ENCODE data around the gene ZNF681.

ZNF681 gene

DNA sequence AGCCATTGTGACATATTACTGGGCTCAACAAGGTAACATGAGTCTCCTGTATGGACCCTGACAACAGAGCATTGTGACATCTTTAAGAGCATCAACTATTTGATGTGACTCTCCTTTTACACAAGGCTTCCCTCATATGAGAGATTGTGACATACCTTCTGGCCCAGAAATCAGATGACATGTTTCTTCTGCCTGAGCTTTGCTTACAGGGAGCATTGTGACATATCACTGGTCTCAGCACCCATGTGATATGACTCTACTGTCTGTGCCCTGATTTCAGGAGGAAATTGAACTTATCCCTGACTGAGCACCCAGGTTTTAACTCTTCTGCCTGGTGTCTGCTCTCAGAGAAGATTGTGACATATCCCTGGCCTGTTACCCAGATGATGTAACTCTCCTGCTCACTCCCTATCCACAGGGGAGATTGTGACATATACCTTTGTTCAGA, 15.9 kb upstream of the ZNF681 start:
- TF ChIP-seq, protein P1, sequence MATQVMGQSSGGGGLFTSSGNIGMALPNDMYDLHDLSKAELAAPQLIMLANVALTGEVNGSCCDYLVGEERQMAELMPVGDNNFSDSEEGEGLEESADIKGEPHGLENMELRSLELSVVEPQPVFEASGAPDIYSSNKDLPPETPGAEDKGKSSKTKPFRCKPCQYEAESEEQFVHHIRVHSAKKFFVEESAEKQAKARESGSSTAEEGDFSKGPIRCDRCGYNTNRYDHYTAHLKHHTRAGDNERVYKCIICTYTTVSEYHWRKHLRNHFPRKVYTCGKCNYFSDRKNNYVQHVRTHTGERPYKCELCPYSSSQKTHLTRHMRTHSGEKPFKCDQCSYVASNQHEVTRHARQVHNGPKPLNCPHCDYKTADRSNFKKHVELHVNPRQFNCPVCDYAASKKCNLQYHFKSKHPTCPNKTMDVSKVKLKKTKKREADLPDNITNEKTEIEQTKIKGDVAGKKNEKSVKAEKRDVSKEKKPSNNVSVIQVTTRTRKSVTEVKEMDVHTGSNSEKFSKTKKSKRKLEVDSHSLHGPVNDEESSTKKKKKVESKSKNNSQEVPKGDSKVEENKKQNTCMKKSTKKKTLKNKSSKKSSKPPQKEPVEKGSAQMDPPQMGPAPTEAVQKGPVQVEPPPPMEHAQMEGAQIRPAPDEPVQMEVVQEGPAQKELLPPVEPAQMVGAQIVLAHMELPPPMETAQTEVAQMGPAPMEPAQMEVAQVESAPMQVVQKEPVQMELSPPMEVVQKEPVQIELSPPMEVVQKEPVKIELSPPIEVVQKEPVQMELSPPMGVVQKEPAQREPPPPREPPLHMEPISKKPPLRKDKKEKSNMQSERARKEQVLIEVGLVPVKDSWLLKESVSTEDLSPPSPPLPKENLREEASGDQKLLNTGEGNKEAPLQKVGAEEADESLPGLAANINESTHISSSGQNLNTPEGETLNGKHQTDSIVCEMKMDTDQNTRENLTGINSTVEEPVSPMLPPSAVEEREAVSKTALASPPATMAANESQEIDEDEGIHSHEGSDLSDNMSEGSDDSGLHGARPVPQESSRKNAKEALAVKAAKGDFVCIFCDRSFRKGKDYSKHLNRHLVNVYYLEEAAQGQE (IDR thresholded peaks at IDR 0.05; ENCODE audit: low read depth), result no peak
- TF ChIP-seq TCF12 (IDR thresholded peaks at IDR 0.05; ENCODE audit: low read depth) (no peak), NFIC (IDR thresholded peaks at IDR 0.05) (no peak), RAD21 (IDR thresholded peaks at IDR 0.05; ENCODE audit: low read depth) (no peak), YY1 (IDR thresholded peaks at IDR 0.05; ENCODE audit: low read depth) (no peak), TAF1 (IDR thresholded peaks at IDR 0.05; ENCODE audit: low read depth) (no peak), EP300 (IDR thresholded peaks at IDR 0.05; ENCODE audit: borderline replicate concordance) (no peak), EGR1 (IDR thresholded peaks at IDR 0.05) (no peak), CREB1 (IDR thresholded peaks at IDR 0.05; ENCODE audit: low read depth) (no peak), TEAD4 (IDR thresholded peaks at IDR 0.05) (no peak), USF1 (IDR thresholded peaks at IDR 0.05) (no peak), CEBPB (IDR thresholded peaks at IDR 0.05) (no peak)

DNA sequence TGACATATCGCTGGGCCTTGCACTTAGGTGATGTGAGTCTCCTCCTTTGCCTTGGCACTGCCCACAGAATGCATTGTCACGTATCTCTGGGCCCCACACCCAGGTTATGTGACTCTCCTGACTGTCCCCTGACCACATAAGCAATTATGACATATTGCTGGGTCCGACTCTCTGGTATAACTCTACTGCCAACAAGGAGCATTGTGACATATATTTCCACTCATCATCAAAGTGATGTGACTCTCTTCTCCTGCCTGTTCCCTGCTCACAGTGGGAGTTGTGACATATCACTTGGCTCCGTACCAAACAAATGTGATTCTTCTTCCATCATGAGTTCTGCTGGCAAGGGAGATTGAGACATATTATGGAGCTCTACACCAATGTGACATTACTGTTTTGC, 15.4 kb upstream of the ZNF681 start:
- TF ChIP-seq ZBTB7A (IDR thresholded peaks at IDR 0.05; ENCODE audit: low read depth) (no peak), TCF12 (IDR thresholded peaks at IDR 0.05; ENCODE audit: low read depth) (no peak), RAD21 (IDR thresholded peaks at IDR 0.05; ENCODE audit: low read depth) (no peak), TEAD4 (IDR thresholded peaks at IDR 0.05) (no peak), TAF1 (IDR thresholded peaks at IDR 0.05; ENCODE audit: low read depth) (no peak), MAX (IDR thresholded peaks at IDR 0.05) (no peak), NFIC (IDR thresholded peaks at IDR 0.05) (no peak), CEBPB (IDR thresholded peaks at IDR 0.05) (no peak), USF1 (IDR thresholded peaks at IDR 0.05) (no peak), YY1 (IDR thresholded peaks at IDR 0.05; ENCODE audit: low read depth) (no peak), EP300 (IDR thresholded peaks at IDR 0.05; ENCODE audit: borderline replicate concordance) (no peak)
- TF ChIP-seq, protein P1 (IDR thresholded peaks at IDR 0.05; ENCODE audit: low read depth), result no peak

DNA sequence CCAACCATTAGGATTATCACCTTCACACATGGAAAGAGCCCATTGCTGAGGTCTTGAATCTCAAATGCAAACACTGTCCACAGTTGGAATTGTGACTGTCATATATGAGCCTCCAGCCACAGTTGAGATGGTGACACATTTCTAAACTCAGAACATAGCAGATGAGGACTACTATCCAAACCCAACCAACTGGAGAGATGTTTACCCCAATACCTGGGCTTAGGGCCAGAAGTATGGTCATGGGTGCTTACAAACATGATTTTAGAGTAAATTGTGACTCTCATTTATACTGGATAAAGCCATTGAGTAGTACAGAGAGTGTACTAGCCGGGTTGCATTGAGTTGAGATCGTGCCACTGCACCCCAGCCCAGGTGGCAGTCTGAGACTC, 14.0 kb upstream of the ZNF681 start:
- TF ChIP-seq MAX (IDR thresholded peaks at IDR 0.05) (no peak), CREB1 (IDR thresholded peaks at IDR 0.05; ENCODE audit: low read depth) (no peak), NFIC (IDR thresholded peaks at IDR 0.05) (no peak), YY1 (IDR thresholded peaks at IDR 0.05; ENCODE audit: low read depth) (no peak), EGR1 (IDR thresholded peaks at IDR 0.05) (no peak), FOXM1 (IDR thresholded peaks at IDR 0.05; ENCODE audit: borderline replicate concordance, low read depth) (no peak)

- TF ChIP-seq EGR1 (IDR thresholded peaks at IDR 0.05), result no peak
- no peak for TF ChIP-seq CEBPB (IDR thresholded peaks at IDR 0.05)
- no peak for TF ChIP-seq MAX (IDR thresholded peaks at IDR 0.05)
- TF ChIP-seq TEAD4 (IDR thresholded peaks at IDR 0.05), result no peak
- TF ChIP-seq, protein P1 (IDR thresholded peaks at IDR 0.05; ENCODE audit: low read depth), result no peak
- no peak for TF ChIP-seq USF1 (IDR thresholded peaks at IDR 0.05)
- TF ChIP-seq NFIC (IDR thresholded peaks at IDR 0.05), result no peak
- no peak for TF ChIP-seq EP300 (IDR thresholded peaks at IDR 0.05; ENCODE audit: borderline replicate concordance)
- TF ChIP-seq ZBTB7A (IDR thresholded peaks at IDR 0.05; ENCODE audit: low read depth), result no peak
- TF ChIP-seq RAD21 (IDR thresholded peaks at IDR 0.05; ENCODE audit: low read depth), result no peak
- TF ChIP-seq TAF1 (IDR thresholded peaks at IDR 0.05; ENCODE audit: low read depth), result no peak
- TF ChIP-seq TCF12 (IDR thresholded peaks at IDR 0.05; ENCODE audit: low read depth), result no peak
- TF ChIP-seq YY1 (IDR thresholded peaks at IDR 0.05; ENCODE audit: low read depth), result no peak
- no peak for TF ChIP-seq CREB1 (IDR thresholded peaks at IDR 0.05; ENCODE audit: low read depth)
- TF ChIP-seq FOXM1 (IDR thresholded peaks at IDR 0.05; ENCODE audit: borderline replicate concordance, low read depth), result no peak
Observed at GRCh38 chr19:23771761-23772674, 13.3 kb upstream of the ZNF681 start.
